Trophoblast cell (in vitro differentiated cells and primary cell): ENCODE data around the gene TLN1.
A peak's percentile ranks its signal among the peaks of the same experiment; 100 is the strongest.

ENCODE experiments used
- DNase-seq, 2 donors: peaks; one replicate each; pipeline ENCODE4 v3.0.0-alpha.2; 2016
- H2AFZ ChIP-seq: 2 replicates; pipeline ENCODE4 v1.6.1; 2013; ENCODE audit warnings: low read length, moderate library complexity, mild to moderate bottlenecking; ENCODE audit not compliant: insufficient read depth, poor library complexity
- H2AK5ac ChIP-seq: 2 replicates; pipeline ENCODE4 v1.6.1; 2013; ENCODE audit warnings: mild to moderate bottlenecking, low read length
- H2BK120ac ChIP-seq: 2 replicates; pipeline ENCODE4 v1.6.1; 2013; ENCODE audit warnings: low read length, mild to moderate bottlenecking, moderate library complexity; ENCODE audit not compliant: insufficient read depth, poor library complexity
- H2BK12ac ChIP-seq: 2 replicates; pipeline ENCODE4 v1.6.1; 2013; ENCODE audit warnings: mild to moderate bottlenecking, low read length, moderate library complexity
- H2BK5ac ChIP-seq: 2 replicates; pipeline ENCODE4 v1.6.1; 2013; ENCODE audit warnings: low read length, low read depth, moderate library complexity, mild to moderate bottlenecking; ENCODE audit not compliant: poor library complexity
- H3K14ac ChIP-seq: 2 replicates; pipeline ENCODE4 v1.6.1; 2013; ENCODE audit warnings: mild to moderate bottlenecking, low read length
- H3K18ac ChIP-seq: 2 replicates; pipeline ENCODE4 v1.6.1; 2013; ENCODE audit warnings: mild to moderate bottlenecking, low read length
- H3K23ac ChIP-seq: 2 replicates; pipeline ENCODE4 v1.6.1; 2013; ENCODE audit warnings: low read length
- H3K27ac ChIP-seq: 2 replicates; pipeline ENCODE4 v1.5.1; 2013; ENCODE audit warnings: low read depth, mild to moderate bottlenecking, inconsistent platforms, low read length, moderate library complexity
- H3K27me3 ChIP-seq: 2 replicates; pipeline ENCODE4 v1.6.1; 2013; ENCODE audit warnings: inconsistent platforms, mild to moderate bottlenecking, low read length, moderate library complexity; ENCODE audit not compliant: insufficient read depth
- H3K36me3 ChIP-seq, 2 experiments: 1 replicate in 1 of 2; 2 replicates in 1 of 2; pipeline ENCODE4 v1.6.1; 2013; ENCODE audit warnings: low read length in 2 of 2, mild to moderate bottlenecking in 2 of 2, moderate library complexity in 1 of 2; ENCODE audit not compliant: insufficient read depth in 2 of 2, control insufficient read depth in 1 of 2
- H3K4ac ChIP-seq: 2 replicates; pipeline ENCODE4 v1.6.1; 2013; ENCODE audit warnings: low read depth, mild to moderate bottlenecking, low read length, moderate library complexity
- H3K4me1 ChIP-seq, 2 experiments: 1 replicate in 1 of 2; 2 replicates in 1 of 2; pipeline ENCODE4 v1.6.1; 2013; ENCODE audit warnings: low read length in 2 of 2, mild to moderate bottlenecking in 2 of 2, moderate library complexity in 1 of 2; ENCODE audit not compliant: insufficient read depth in 2 of 2, control insufficient read depth in 1 of 2
- H3K4me2 ChIP-seq: 2 replicates; pipeline ENCODE4 v1.6.1; 2013; ENCODE audit warnings: inconsistent platforms, mild to moderate bottlenecking, low read length, moderate library complexity
- H3K4me3 ChIP-seq: 2 replicates; pipeline ENCODE4 v1.5.1; 2013; ENCODE audit warnings: mild to moderate bottlenecking, low read depth, low read length, inconsistent platforms
- H3K79me1 ChIP-seq: one replicate; pipeline ENCODE4 v1.6.1; 2013; ENCODE audit warnings: low read length
- H3K79me2 ChIP-seq: 2 replicates; pipeline ENCODE4 v1.6.1; 2013; ENCODE audit warnings: low read length, mild to moderate bottlenecking; ENCODE audit not compliant: control insufficient read depth, insufficient read depth, poor library complexity
- H3K9ac ChIP-seq: 2 replicates; pipeline ENCODE4 v1.6.1; 2013; ENCODE audit warnings: mild to moderate bottlenecking, low read length
- H3K9me3 ChIP-seq: 2 replicates; pipeline ENCODE4 v1.6.1; 2013; ENCODE audit warnings: low read depth, mild to moderate bottlenecking, control low read depth, inconsistent platforms, low read length; ENCODE audit not compliant: insufficient read depth
- H4K12ac ChIP-seq: 2 replicates; pipeline ENCODE4 v1.6.1; 2013; ENCODE audit warnings: low read depth, mild to moderate bottlenecking, low read length, moderate library complexity
- H4K8ac ChIP-seq: 2 replicates; pipeline ENCODE4 v1.6.1; 2013; ENCODE audit warnings: low read depth, mild to moderate bottlenecking, low read length, moderate library complexity
- H4K91ac ChIP-seq: one replicate; pipeline ENCODE4 v1.6.1; 2013; ENCODE audit warnings: low read depth, mild to moderate bottlenecking, low read length, moderate library complexity
- WGBS: extraction: QIAGEN DNeasy Blood & Tissue Kit; methylation state at CpG from one replicate; pipeline ENCODE4 v1.1.7; 2013; ENCODE audit warnings: missing lambda C conversion rate; ENCODE audit not compliant: insufficient read length, insufficient coverage; ENCODE audit errors: extremely low coverage; 5-methylcytosine and 5-hydroxymethylcytosine counted together

TLN1 gene

DNA sequence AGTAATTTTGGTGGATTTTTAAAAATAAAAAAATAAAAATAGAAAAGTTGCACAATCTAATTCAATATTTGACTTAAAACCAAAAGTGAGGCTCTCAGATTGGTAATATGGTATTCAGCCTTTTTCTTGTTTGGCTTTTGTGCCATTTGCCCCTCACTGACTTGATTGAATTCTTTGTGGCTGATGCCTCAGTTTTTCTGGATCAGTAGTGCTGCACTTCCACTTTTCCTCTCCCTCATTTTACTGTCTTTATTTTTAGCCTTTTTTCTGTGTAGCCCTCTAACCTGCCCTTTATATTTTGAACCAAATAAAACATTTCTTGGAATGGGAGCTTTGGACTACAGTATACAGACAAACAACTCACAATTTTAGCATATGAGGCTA lies 25.9 kb upstream of the TLN1 start:
- Histone ChIP-seq H3K4me1 (peaks cover 0 to 12% of the 10 kb centered on the region in 2 experiments), H3K4me2 (no peak overlapping the region), H2BK12ac (no peak overlapping the region), H3K79me2 (no peaks in the 10 kb centered on the region), H3K4ac (no peak overlapping the region), H3K27me3 (no peaks in the 10 kb centered on the region), H3K27ac (no peak overlapping the region), H3K4me3 (no peak overlapping the region), H2AFZ (no peak overlapping the region), H3K18ac (no peak overlapping the region), H4K12ac (no peak overlapping the region), H2BK120ac (no peak overlapping the region), H3K23ac (no peak overlapping the region), H2AK5ac (no peak overlapping the region), H2BK5ac (no peak overlapping the region), H3K9me3 (no peaks in the 10 kb centered on the region), H3K14ac (no peak overlapping the region), H3K36me3 (peaks cover 15 to 16% of the 10 kb centered on the region in 2 experiments), H3K79me1 (peaks cover 9% of the 10 kb centered on the region), H4K91ac (no peak overlapping the region), H3K9ac (no peak overlapping the region), H4K8ac (no peak overlapping the region)
- DNase-seq = no peak

DNA sequence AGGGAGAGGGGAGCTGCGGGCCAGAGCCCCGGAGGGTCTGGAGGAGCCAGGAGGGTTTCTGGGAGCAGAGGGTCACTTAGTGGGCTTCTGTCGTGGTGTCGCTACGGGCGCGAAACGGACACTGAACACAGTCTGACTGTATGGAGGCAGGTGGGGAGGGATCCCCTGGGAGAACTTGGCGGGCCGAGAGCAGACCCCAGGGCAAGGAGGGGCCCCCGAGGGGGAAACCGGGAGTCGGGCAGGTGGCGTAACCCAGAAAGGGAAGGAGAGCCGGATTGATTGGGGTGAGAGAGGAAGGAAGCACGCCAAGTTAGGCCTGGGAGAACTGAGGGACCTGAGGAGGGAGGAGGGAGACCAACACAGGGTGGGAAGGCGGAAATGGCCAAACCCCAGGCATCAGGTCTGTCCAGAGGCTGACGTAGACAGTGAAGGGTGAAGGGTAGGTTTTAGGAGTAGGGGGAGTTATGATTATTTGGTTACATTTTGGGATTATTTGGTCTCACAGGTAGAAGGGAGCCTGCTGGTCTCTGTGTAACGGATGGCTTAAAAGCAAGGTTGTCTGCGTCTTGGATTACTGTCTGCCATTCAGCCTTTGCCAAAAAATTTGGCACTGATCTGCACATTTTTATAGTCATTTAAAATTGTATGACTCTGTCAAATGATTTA lies 25.4 kb upstream of the TLN1 start:
- H2BK120ac ChIP-seq = peak overlapping the region; percentile 74
- H3K4me2 ChIP-seq = peak overlapping the region; percentile 86
- peaks cover 0 to 12% of the 10 kb centered on the region in 2 experiments for H3K4me1 ChIP-seq
- peak overlapping the region; percentile 59 for H3K14ac ChIP-seq
- H4K91ac ChIP-seq = peak overlapping the region; percentile 91
- WGBS = no CpG with 5 or more reads among the region's 20 CpGs
- peak in 1 of 2 donors; percentile 17 for DNase-seq
- peak overlapping the region; percentile 88 for H4K8ac ChIP-seq
- H3K4ac ChIP-seq = peak overlapping the region; percentile 49
- no peaks in the 10 kb centered on the region for H3K79me2 ChIP-seq
- peaks cover 9% of the 10 kb centered on the region for H3K79me1 ChIP-seq
- peak overlapping the region; percentile 55 for H3K9ac ChIP-seq
- H2BK12ac ChIP-seq = peak overlapping the region; percentile 35
- peak overlapping the region; percentile 89 for H2BK5ac ChIP-seq
- H3K4me3 ChIP-seq = peak overlapping the region; percentile 72
- peaks cover 19 to 21% of the 10 kb centered on the region in 2 experiments for H3K36me3 ChIP-seq
- peak overlapping the region; percentile 88 for H3K27ac ChIP-seq
- H2AFZ ChIP-seq = peak overlapping the region; percentile 73
- peak overlapping the region; percentile 76 for H3K18ac ChIP-seq
- peak overlapping the region; percentile 69 for H4K12ac ChIP-seq
- H2AK5ac ChIP-seq = peak overlapping the region; percentile 18
- no peak overlapping the region for H3K23ac ChIP-seq
- H3K27me3 ChIP-seq = no peaks in the 10 kb centered on the region
- H3K9me3 ChIP-seq = no peaks in the 10 kb centered on the region

DNA sequence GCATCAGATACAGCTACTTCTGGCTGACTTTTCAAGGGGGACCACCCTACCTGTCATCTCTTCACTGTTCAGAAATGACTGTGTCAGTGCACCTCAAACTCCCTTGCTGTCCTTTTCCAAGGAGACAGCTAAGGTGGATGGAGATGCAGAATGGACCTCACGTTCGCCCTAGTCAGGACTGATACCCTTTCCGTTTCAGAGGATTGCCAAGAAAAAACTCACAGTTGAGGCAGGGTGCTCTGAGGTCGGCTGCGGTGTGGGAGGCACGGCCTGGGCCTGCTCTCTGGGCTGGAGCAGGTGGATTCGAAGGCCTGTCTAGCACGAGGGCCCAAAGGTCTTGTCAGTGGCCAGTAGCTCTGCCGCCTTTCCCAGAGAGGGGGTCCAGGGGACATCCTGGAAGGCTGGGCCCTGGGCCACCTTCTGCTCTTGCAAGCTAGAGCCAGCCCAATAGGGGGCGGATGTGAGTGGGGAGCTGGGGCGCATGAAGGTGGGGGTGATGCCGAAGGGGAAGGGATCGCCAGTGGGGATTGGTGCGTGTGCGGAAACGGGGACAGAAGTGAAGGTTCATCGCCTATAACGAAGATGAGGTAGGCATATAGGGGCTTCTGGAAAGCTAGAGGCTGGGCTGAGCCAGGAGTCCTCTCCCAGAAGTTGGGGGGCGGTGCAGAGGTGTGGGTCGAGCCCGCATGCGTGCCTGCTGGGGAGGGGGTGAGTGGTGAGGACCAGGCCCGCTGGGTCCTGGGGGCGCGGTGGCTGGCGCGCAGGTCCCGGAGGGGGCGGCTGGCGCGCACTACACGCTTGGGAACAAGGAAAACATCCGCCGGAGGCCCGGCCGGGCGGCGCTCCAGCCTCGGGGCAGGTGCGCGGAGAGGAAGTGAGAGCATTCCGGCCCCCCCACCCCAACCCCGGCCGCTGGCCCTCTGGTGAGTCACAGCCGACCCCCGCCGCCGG lies 24.6 kb upstream of the TLN1 start:
- Histone ChIP-seq H2BK5ac (peak overlapping the region; percentile 89), H3K79me2 (no peaks in the 10 kb centered on the region), H3K9me3 (no peaks in the 10 kb centered on the region), H3K9ac (peak overlapping the region; percentile 14), H3K4ac (no peak overlapping the region), H4K91ac (peak overlapping the region; percentile 91), H3K27me3 (no peaks in the 10 kb centered on the region), H3K79me1 (peaks cover 9% of the 10 kb centered on the region), H3K18ac (peak overlapping the region; percentile 76), H3K4me3 (peak overlapping the region; percentile 72), H2BK12ac (no peak overlapping the region), H2AK5ac (no peak overlapping the region), H3K36me3 (peaks cover 23 to 29% of the 10 kb centered on the region in 2 experiments), H3K27ac (peak overlapping the region; percentile 88), H4K8ac (peak overlapping the region; percentile 88), H3K14ac (peak overlapping the region; percentile 1), H3K23ac (no peak overlapping the region), H3K4me1 (peaks cover 0 to 12% of the 10 kb centered on the region in 2 experiments), H2BK120ac (peak overlapping the region; percentile 14), H3K4me2 (peak overlapping the region; percentile 86), H2AFZ (peak overlapping the region; percentile 73), H4K12ac (peak overlapping the region; percentile 69)
- DNase-seq = peak; percentile 27 to 42
- WGBS = no CpG with 5 or more reads among the region's 48 CpGs

DNA sequence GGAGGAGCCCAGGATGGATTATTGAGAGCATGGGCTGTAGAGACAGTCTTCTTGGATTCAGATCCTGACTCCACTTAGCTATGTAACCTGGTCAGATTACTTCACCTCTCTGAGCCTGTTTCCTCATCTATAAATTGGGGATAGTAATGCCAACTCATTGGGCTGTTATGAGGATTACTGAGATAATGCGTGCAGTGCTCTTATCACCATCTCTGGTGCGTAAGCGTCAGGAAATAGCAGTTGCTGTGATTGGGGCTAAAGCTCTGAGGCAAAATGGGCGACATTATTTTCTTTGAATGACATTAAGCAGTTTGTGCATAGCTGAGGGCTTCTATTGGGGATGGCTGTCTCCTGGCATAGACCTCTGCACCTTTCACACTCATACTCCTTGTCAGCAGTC lies 23.1 kb upstream of the TLN1 start:
- H3K14ac ChIP-seq = no peak overlapping the region
- no peak overlapping the region for H3K4me2 ChIP-seq
- no peak overlapping the region for H2BK12ac ChIP-seq
- H3K27me3 ChIP-seq = no peaks in the 10 kb centered on the region
- H2AK5ac ChIP-seq = no peak overlapping the region
- H3K9ac ChIP-seq = no peak overlapping the region
- no peak overlapping the region for H3K18ac ChIP-seq
- no peak overlapping the region for H4K12ac ChIP-seq
- H3K23ac ChIP-seq = no peak overlapping the region
- peaks cover 2 to 11% of the 10 kb centered on the region in 2 experiments for H3K4me1 ChIP-seq
- no peak overlapping the region for H2BK120ac ChIP-seq
- no peak overlapping the region for H2BK5ac ChIP-seq
- no peak overlapping the region for H4K8ac ChIP-seq
- no peak overlapping the region for H3K27ac ChIP-seq
- H4K91ac ChIP-seq = no peak overlapping the region
- H3K4me3 ChIP-seq = no peak overlapping the region
- WGBS = no CpG with 5 or more reads among the region's 4 CpGs
- DNase-seq = peak in 1 of 2 donors; percentile 50
- H3K4ac ChIP-seq = no peak overlapping the region
- no peak overlapping the region for H2AFZ ChIP-seq
- H3K9me3 ChIP-seq = no peaks in the 10 kb centered on the region
- H3K36me3 ChIP-seq = peaks cover 29 to 39% of the 10 kb centered on the region in 2 experiments
- H3K79me2 ChIP-seq = no peaks in the 10 kb centered on the region
- peaks cover 9% of the 10 kb centered on the region for H3K79me1 ChIP-seq
